Naive thymus-derived CD8-positive, alpha-beta T cell (primary cell): Measurements from ENCODE around the gene DCDC1. TPM values are rescaled to one million over a fixed set of nuclear protein-coding genes. Genes with fewer than 3 reads are reported as not detected.

Experiments
- ATAC-seq, 2 donors: fragments of 150-1000 bp; cut with Tn5 transposase in 1 of 2; sonication (Bioruptor Pico), chemical (Tn5 transposase) in 1 of 2; 1 replicate in 1 of 2; 2 replicates in 1 of 2; pipeline ENCODE4 v1.10.0; 2021; ENCODE audit warnings: mild to moderate bottlenecking in 2 of 2, moderate library complexity in 2 of 2
- POLR2A ChIA-PET: fragments of 350-600 bp; sonication (Branson Sonifier 250); formaldehyde crosslinking; loops from one replicate; lab custom pipeline; 2021; ENCODE audit warnings: antibody characterized with exemption; lab: Charles Lee
- DNase-seq, 10 donors: peaks; one replicate each; pipeline versions ENCODE4 v3.0.0 to v3.0.0-alpha.2; 2020 to 2022
- H3K27ac Mint-ChIP-seq, 10 donors: one replicate each; pipeline ENCODE4 v1.8.0; 2020 to 2022; ENCODE audit warnings: mild to moderate bottlenecking in 10 of 10, mixed read lengths in 10 of 10, moderate library complexity in 4 of 10, inconsistent platforms in 1 of 10
- H3K27me3 Mint-ChIP-seq, 5 donors: one replicate each; pipeline ENCODE4 v1.8.0; 2021 to 2022; ENCODE audit warnings: mixed read lengths in 5 of 5
- H3K36me3 Mint-ChIP-seq, 3 donors: one replicate each; pipeline ENCODE4 v1.8.0; 2020 to 2022; ENCODE audit warnings: mixed read lengths in 3 of 3, mild to moderate bottlenecking in 2 of 3, inconsistent platforms in 1 of 3
- H3K4me1 Mint-ChIP-seq, 4 donors: one replicate each; pipeline ENCODE4 v1.8.0; 2021 to 2022; ENCODE audit warnings: mixed read lengths in 4 of 4
- H3K4me3 Mint-ChIP-seq, 10 donors: one replicate each; pipeline ENCODE4 v1.8.0; 2020 to 2022; ENCODE audit warnings: mild to moderate bottlenecking in 10 of 10, mixed read lengths in 10 of 10, moderate library complexity in 6 of 10, inconsistent platforms in 1 of 10
- H3K9me3 Mint-ChIP-seq, 9 donors: one replicate each; pipeline ENCODE4 v1.8.0; 2020 to 2022; ENCODE audit warnings: mixed read lengths in 9 of 9, mild to moderate bottlenecking in 3 of 9, inconsistent platforms in 1 of 9, moderate library complexity in 1 of 9
- polyA plus RNA-seq, 3 donors: library from polyadenylated mRNA; unstranded; fragments of 300-500 nt; fragmentation: Illumina TruSeq; gene quantifications; one replicate each; pipeline ENCODE4 v1.2.3, GENCODE V29; 2021
- total RNA-seq, 8 experiments: library from RNA in 2 of 8; stranded (reverse) in 2 of 8; gene quantifications; one replicate each; pipeline ENCODE4 v1.2.3 and lab custom pipeline; 2021 to 2026

DCDC1 gene
- total and polyA plus RNA-seq, 5 experiments from 2014 or later, result 0.29 to 1.8 (median 0.46) TPM; not detected in 1

DNA sequence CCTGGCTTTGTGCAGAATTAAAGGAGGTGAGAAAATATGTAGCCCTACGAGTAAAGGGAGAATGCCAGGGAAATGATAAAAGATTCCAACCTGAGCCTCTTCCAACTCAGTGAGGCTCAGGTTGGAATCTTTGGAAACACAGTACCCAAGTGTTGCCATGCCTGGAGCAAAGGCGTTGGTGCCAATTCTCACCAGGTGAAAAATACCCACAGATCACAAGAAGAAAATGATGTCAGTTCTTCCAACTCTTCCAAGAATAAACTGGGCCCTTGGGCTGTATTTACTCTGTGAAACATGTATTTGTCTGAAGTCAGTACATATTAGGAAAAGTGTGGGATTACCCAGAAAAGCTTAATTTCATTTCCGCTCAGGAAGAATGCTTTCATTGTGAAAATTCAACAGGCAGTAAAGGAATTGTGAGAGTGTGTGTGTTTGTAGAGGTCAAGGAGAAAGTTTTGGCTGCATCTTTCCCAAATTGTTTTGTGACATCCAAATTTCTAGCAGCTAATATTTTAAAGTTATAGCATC, 548.0 kb downstream of the DCDC1 start:
- Mint-ChIP-seq H3K36me3 (no peaks in the 10 kb centered on the region), H3K4me1 (no peaks in the 10 kb centered on the region), H3K9me3 (peaks cover 0 to 1% (median 0%) of the 10 kb centered on the region in 9 donors), H3K4me3 (no peak overlapping the region), H3K27ac (no peak overlapping the region), H3K27me3 (peaks cover 0 to 4% (median 2%) of the 10 kb centered on the region in 5 donors)
- DNase-seq (no peak), ATAC-seq (no peak)
- POLR2A ChIA-PET, result no interaction called here

DNA sequence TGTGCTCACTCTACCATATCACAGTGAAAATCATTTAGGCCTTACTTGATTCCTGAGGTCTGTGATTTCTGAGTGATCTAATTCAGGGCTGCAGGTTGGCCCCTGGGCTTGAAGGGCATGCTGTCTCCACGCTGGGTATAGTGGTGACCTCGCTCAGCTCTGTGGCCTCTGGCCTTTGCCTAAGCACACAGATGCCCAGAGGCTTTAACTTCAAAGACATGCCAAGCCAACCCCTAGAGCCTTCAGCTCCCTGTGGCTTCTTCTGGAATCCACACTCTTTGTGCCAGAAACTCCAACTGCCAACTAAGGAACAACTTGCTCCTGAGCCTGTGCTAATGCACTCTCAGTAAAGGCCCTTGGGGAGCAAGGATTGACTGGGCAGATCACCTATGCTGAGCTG, 550.8 kb downstream of the DCDC1 start:
- no peak for ATAC-seq
- Mint-ChIP-seq H3K36me3 (no peaks in the 10 kb centered on the region), H3K27me3 (peaks cover 0 to 8% (median 5%) of the 10 kb centered on the region in 5 donors), H3K9me3 (peaks cover 0 to 1% (median 0%) of the 10 kb centered on the region in 9 donors), H3K4me3 (no peak overlapping the region), H3K4me1 (no peaks in the 10 kb centered on the region), H3K27ac (no peak overlapping the region)
- no peak for DNase-seq
- POLR2A ChIA-PET, result no interaction called here

DNA sequence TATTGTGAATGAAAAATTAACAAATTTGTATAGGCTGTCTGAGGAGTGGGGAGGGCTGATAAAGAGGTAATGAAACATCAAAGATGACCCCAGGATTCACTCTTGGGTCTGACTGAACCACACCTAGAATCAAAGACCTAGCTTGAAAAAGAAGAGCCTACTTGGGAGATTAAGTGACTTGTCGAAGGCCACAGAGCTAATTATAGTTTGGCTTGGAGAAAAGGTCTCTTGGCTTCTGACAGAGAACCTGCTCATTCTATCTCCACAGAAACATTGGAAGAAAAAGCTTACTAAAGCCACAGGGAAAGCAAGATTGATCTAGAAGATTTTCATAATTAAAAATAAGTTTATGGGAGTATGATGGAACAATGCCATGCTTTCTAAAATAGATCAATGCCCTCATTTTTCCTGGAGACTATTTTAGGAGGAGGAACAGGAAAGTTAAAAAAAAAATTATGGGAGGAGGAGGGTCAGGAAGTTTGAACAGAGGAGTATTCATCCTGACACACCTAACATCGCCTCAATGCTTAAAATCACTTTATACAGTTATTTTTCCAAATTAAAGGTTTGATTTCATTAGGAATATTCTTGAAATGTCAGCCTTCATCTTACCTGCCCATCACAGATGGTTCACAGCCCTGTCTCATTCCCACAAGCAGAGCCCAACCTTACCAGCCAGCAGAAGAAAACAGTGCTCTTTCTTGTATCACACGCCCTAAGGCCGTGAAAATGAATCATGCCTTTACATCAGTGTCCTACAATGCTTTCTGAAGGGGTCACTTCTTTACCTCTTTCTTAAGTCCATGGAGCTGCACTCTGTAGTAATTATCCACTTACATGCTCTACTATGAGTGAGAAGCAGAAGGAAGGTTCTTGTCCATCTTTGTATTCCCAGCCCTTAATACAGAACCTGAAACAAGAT, 552.3 kb downstream of the DCDC1 start:
- Mint-ChIP-seq H3K9me3 (peaks cover 0 to 1% (median 0%) of the 10 kb centered on the region in 9 donors), H3K27ac (no peak overlapping the region), H3K4me3 (no peak overlapping the region), H3K4me1 (no peaks in the 10 kb centered on the region), H3K27me3 (peaks cover 0 to 8% (median 5%) of the 10 kb centered on the region in 5 donors), H3K36me3 (no peaks in the 10 kb centered on the region)
- POLR2A ChIA-PET, result no interaction called here
- DNase-seq (no peak), ATAC-seq (no peak)

DNA sequence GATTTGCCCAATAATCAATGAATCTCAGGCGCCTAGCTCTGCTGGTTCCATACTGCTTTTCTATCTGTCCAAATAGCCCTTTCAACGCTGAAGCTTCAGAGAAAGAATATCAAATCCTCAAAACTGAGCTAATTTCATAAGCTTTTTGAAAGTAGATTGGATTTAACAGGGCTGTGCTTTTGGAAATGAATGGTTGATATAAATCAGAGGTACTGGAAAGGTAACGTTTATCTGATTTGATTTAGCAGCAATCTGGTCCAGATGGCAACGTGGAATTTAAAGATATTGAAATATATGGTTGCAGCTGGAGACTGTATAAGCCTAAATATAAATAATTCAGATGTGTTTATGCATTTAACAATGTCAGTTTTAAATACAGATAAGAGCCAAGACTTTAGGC, 553.9 kb downstream of the DCDC1 start:
- peaks cover 0 to 8% (median 5%) of the 10 kb centered on the region in 5 donors for H3K27me3 Mint-ChIP-seq
- no peak for ATAC-seq
- POLR2A ChIA-PET, result no interaction called here
- no peak overlapping the region for H3K4me3 Mint-ChIP-seq
- H3K4me1 Mint-ChIP-seq, result no peaks in the 10 kb centered on the region
- H3K36me3 Mint-ChIP-seq, result no peaks in the 10 kb centered on the region
- peaks cover 0 to 1% (median 0%) of the 10 kb centered on the region in 9 donors for H3K9me3 Mint-ChIP-seq
- no peak overlapping the region for H3K27ac Mint-ChIP-seq
- no peak for DNase-seq

DNA sequence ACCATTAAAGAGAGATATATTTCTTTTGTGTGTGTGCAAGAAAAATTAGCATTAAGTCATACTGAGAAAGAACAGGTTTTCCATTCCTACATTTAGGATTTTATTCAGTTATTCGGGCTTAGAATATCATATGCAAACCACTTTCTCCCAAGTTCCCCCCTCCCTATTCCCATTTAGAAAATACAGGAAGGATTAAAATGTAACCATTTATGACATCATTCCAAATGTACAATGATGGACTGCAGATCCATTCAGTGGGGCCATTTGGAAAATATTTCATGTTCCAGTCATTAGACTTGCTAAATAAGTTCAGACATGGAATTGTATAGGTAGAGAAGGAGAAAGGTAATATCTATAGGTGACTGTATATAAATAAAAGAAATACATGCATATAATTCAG, 554.8 kb downstream of the DCDC1 start:
- DNase-seq (no peak), ATAC-seq (no peak)
- H3K36me3 Mint-ChIP-seq, result no peaks in the 10 kb centered on the region
- no peaks in the 10 kb centered on the region for H3K4me1 Mint-ChIP-seq
- H3K4me3 Mint-ChIP-seq, result no peak overlapping the region
- POLR2A ChIA-PET, result no interaction called here
- H3K9me3 Mint-ChIP-seq, result peaks cover 0 to 1% (median 0%) of the 10 kb centered on the region in 9 donors
- peaks cover 0 to 8% (median 5%) of the 10 kb centered on the region in 5 donors for H3K27me3 Mint-ChIP-seq
- H3K27ac Mint-ChIP-seq, result no peak overlapping the region

Other genes with a start within 250 kb of the DCDC1 start
- 10 to 100 TPM; 26.2 to 34.7 TPM for gene DNAJC24, start 121 bp upstream of the DCDC1 start, total RNA-seq
- 10 to 100 TPM; 13.5 to 16.2 (median 15.4) TPM for gene DNAJC24, start 121 bp upstream of the DCDC1 start, polyA plus RNA-seq
- 10 to 100 TPM; 20.4 to 26.7 TPM for gene IMMP1L, start 139.9 kb upstream of the DCDC1 start, total RNA-seq
- gene IMMP1L, start 139.9 kb upstream of the DCDC1 start, polyA plus RNA-seq, result 10 to 100 TPM; 61.7 to 81.4 (median 80.3) TPM
- gene ELP4, start 140.0 kb upstream of the DCDC1 start, total RNA-seq, result 10 to 100 TPM; 23.0 to 23.8 TPM
- gene ELP4, start 140.0 kb upstream of the DCDC1 start, polyA plus RNA-seq, result 10 to 100 TPM; 17.8 to 25.5 (median 22.2) TPM